NT2/D1 (cell line): ENCODE data around the gene S100A7.

Experiments used
- SUZ12 ChIP-seq: IDR thresholded peaks from 2 replicates; pipeline ENCODE4 v1.6.1; 2011; ENCODE audit not compliant: insufficient read length, insufficient read depth; ENCODE audit errors: extremely low read depth
- ZNF274 ChIP-seq: IDR thresholded peaks from 2 replicates; pipeline ENCODE4 v1.6.1; 2011; ENCODE audit warnings: mild to moderate bottlenecking, low read depth, low read length

GRCh38 chr1:153488731-153489130 is 28.3 kb upstream of the S100A7 start:
- no peak for TF ChIP-seq SUZ12
- no peak for TF ChIP-seq ZNF274
